ENCODE results near the gene PCK2. TPM values are rescaled to one million over a fixed set of nuclear protein-coding genes. Genes with fewer than 3 reads are reported as not detected.

PCK2 gene
- total RNA-seq, 1 experiment from 2014 or later, result 16.8 TPM

DNA sequence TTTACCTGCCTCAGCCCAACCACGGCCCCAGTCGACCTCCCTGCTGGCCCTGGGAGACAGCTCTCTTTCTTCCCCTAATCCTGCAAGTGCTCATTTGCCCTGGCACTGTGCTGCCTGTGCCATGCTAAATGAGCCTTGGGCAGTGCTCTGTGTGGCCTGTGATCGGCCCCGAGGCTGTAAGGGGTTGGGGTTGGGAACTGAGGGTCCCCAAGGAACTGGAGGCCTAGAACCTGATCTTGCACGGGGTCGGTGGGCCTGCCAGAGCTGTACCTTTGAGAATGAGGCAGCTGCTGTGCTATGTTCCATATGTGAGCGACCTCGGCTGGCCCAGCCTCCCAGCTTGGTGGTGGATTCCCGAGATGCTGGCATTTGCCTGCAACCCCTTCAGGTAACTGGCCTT is 56.0 kb downstream of the PCK2 start:
- no peaks in the 10 kb centered on the region for H3K9me3 ChIP-seq (ENCODE audit: low read depth, low read length, poor library complexity, severe bottlenecking)
- no peak overlapping the region for H3K27ac ChIP-seq (ENCODE audit: low read depth, low read length, poor library complexity, severe bottlenecking)
- ChIA-PET CTCF (no interaction called here), POLR2A (ENCODE audit: low non-redundant PET) (no interaction called here)
- peaks cover 12% of the 10 kb centered on the region for H3K4me1 ChIP-seq (ENCODE audit: insufficient read depth, low read length, poor library complexity, severe bottlenecking)
- H3K4me3 ChIP-seq (ENCODE audit: low read depth, low read length, poor library complexity, severe bottlenecking), result no peak overlapping the region
- TF ChIP-seq, protein P1, sequence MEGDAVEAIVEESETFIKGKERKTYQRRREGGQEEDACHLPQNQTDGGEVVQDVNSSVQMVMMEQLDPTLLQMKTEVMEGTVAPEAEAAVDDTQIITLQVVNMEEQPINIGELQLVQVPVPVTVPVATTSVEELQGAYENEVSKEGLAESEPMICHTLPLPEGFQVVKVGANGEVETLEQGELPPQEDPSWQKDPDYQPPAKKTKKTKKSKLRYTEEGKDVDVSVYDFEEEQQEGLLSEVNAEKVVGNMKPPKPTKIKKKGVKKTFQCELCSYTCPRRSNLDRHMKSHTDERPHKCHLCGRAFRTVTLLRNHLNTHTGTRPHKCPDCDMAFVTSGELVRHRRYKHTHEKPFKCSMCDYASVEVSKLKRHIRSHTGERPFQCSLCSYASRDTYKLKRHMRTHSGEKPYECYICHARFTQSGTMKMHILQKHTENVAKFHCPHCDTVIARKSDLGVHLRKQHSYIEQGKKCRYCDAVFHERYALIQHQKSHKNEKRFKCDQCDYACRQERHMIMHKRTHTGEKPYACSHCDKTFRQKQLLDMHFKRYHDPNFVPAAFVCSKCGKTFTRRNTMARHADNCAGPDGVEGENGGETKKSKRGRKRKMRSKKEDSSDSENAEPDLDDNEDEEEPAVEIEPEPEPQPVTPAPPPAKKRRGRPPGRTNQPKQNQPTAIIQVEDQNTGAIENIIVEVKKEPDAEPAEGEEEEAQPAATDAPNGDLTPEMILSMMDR (conservative IDR thresholded peaks at IDR 0.05; ENCODE audit: low read depth, low read length), result no peak
- TF ChIP-seq EZH2 (IDR thresholded peaks at IDR 0.05; ENCODE audit: borderline replicate concordance, low read depth, low read length, poor library complexity, severe bottlenecking), result no peak
- no peaks in the 10 kb centered on the region for H3K27me3 ChIP-seq (replicated peaks; ENCODE audit: insufficient read depth, low read depth, low read length, poor library complexity)
- no TSS peak for BruUV-seq (replicated peaks)
- DNase-seq (ENCODE audit: low spot score), result no peak
- intact Hi-C loops (cut with micrococcal nuclease; ENCODE audit: unreplicated experiment), result no loop called here
- peaks cover 43% of the 10 kb centered on the region for H3K36me3 ChIP-seq (ENCODE audit: insufficient read depth, low read length, poor library complexity, severe bottlenecking)

DNA sequence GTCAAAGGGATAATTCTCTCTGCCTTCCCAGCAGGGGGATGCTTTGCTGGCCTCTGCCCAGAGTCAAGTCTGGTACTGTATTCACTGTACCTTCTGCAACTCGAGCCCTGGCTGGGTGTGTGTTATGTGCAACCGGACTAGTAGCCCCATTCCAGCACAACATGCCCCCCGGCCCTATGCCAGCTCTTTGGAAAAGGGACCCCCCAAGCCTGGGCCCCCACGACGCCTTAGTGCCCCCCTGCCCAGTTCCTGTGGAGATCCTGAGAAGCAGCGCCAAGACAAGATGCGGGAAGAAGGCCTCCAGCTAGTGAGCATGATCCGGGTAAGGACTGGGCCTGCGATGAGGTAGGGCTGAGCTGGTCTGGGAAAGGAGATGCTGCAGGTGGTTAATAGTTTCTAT is 56.5 kb downstream of the PCK2 start:
- BruUV-seq (replicated peaks), result no TSS peak
- ChIA-PET CTCF (no interaction called here), POLR2A (ENCODE audit: low non-redundant PET) (no interaction called here)
- intact Hi-C loops (cut with micrococcal nuclease; ENCODE audit: unreplicated experiment), result no loop called here
- peaks cover 48% of the 10 kb centered on the region for H3K36me3 ChIP-seq (ENCODE audit: insufficient read depth, low read length, poor library complexity, severe bottlenecking)
- no peaks in the 10 kb centered on the region for H3K9me3 ChIP-seq (ENCODE audit: low read depth, low read length, poor library complexity, severe bottlenecking)
- H3K4me3 ChIP-seq (ENCODE audit: low read depth, low read length, poor library complexity, severe bottlenecking), result no peak overlapping the region
- no peaks in the 10 kb centered on the region for H3K27me3 ChIP-seq (replicated peaks; ENCODE audit: insufficient read depth, low read depth, low read length, poor library complexity)
- no peak for DNase-seq (ENCODE audit: low spot score)
- H3K27ac ChIP-seq (ENCODE audit: low read depth, low read length, poor library complexity, severe bottlenecking), result no peak overlapping the region
- TF ChIP-seq, protein P1 (conservative IDR thresholded peaks at IDR 0.05; ENCODE audit: low read depth, low read length), result no peak
- TF ChIP-seq EZH2 (IDR thresholded peaks at IDR 0.05; ENCODE audit: borderline replicate concordance, low read depth, low read length, poor library complexity, severe bottlenecking), result no peak
- H3K4me1 ChIP-seq (ENCODE audit: insufficient read depth, low read length, poor library complexity, severe bottlenecking), result peaks cover 8% of the 10 kb centered on the region

DNA sequence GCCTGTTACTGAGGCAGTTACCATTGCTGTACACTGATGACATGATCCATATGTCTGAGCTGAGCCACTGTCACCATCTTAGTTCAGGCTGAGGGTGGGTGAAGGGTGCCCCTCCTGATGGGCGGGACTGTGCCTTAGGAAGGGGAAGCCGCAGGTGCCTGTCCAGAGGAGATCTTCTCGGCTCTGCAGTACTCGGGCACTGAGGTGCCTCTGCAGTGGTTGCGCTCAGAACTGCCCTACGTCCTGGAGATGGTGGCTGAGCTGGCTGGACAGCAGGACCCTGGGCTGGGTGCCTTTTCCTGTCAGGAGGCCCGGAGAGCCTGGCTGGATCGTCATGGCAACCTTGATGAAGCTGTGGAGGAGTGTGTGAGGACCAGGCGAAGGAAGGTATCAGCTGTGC is 56.9 kb downstream of the PCK2 start:
- Histone ChIP-seq H3K4me3 (ENCODE audit: low read depth, low read length, poor library complexity, severe bottlenecking) (no peak overlapping the region), H3K36me3 (ENCODE audit: insufficient read depth, low read length, poor library complexity, severe bottlenecking) (peaks cover 52% of the 10 kb centered on the region), H3K27me3 (replicated peaks; ENCODE audit: insufficient read depth, low read depth, low read length, poor library complexity) (no peaks in the 10 kb centered on the region), H3K9me3 (ENCODE audit: low read depth, low read length, poor library complexity, severe bottlenecking) (no peaks in the 10 kb centered on the region), H3K27ac (ENCODE audit: low read depth, low read length, poor library complexity, severe bottlenecking) (no peak overlapping the region), H3K4me1 (ENCODE audit: insufficient read depth, low read length, poor library complexity, severe bottlenecking) (peaks cover 5% of the 10 kb centered on the region)
- ChIA-PET POLR2A (ENCODE audit: low non-redundant PET) (no interaction called here), CTCF (no interaction called here)
- TF ChIP-seq, protein P1 (conservative IDR thresholded peaks at IDR 0.05; ENCODE audit: low read depth, low read length), result no peak
- no TSS peak for BruUV-seq (replicated peaks)
- DNase-seq (ENCODE audit: low spot score), result no peak
- intact Hi-C loops (cut with micrococcal nuclease; ENCODE audit: unreplicated experiment), result no loop called here

Data from A673 (cell line).